Renal cortex interstitium (tissue), 11 donors: ENCODE measurements around the gene GRID1. TPM values are rescaled to one million over a fixed set of nuclear protein-coding genes. Genes with fewer than 3 reads are reported as not detected.
"Not testable (repeated sequence)": the region's sequence is repeated elsewhere in the genome, so short reads cannot be mapped to it uniquely, and the experiment has no call there.

Source experiments
- DNase-seq, 11 donors: peaks; one replicate each; pipeline ENCODE4 v3.0.0-alpha.2; 2013; ENCODE audit warnings: low read depth in 9 of 11, low spot score in 4 of 11; ENCODE audit errors: extremely low read depth in 1 of 11
- polyA plus RNA-seq, 3 donors: library from polyadenylated mRNA; unstranded; fragments of 120-200 nt; gene quantifications; one replicate each; pipeline ENCODE4 v1.2.1, GENCODE V29; 2013; ENCODE audit not compliant: insufficient read length in 3 of 3

The GRID1 gene
- polyA plus RNA-seq, 3 donors, result 1.6 to 1.8 (median 1.6) TPM

GRCh38 chr10:86034710-86035109 is 331.9 kb downstream of the GRID1 start:
- no peak for DNase-seq

GRCh38 chr10:86033581-86033980 is 333.0 kb downstream of the GRID1 start:
- DNase-seq, result no peak

- not testable (repeated sequence) for DNase-seq
These were observed 334.5 kb downstream of the GRID1 start for GRCh38 chr10:86032087-86032486.

- DNase-seq, result no peak
These were observed 336.3 kb downstream of the GRID1 start for GRCh38 chr10:86030312-86030711.

- no peak for DNase-seq
These were observed 339.2 kb downstream of the GRID1 start for GRCh38 chr10:86027346-86027745.

GRCh38 chr10:86025509-86025908 is 341.1 kb downstream of the GRID1 start:
- no peak for DNase-seq

- DNase-seq, result no peak
These were observed 342.1 kb downstream of the GRID1 start for GRCh38 chr10:86024281-86025041.

DNA sequence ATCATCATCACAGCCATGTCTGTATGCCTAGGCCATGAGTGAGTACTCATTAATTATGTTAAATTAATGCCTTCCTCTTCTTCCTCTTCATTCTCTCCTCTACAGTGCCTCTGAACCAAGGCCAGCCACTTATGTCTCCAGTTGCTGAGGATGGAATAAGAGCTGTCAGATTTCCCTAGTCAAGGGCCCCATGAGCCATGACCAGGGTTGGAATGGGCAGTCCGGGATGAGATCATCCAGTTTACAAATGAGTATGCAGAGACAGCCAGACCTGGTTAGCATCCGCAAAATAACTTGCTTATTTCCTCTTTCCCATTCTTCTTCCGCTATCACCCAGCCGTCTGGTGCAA is 342.7 kb downstream of the GRID1 start:
- no peak for DNase-seq

GRCh38 chr10:86023336-86023735 is 343.3 kb downstream of the GRID1 start:
- DNase-seq, result no peak

DNA sequence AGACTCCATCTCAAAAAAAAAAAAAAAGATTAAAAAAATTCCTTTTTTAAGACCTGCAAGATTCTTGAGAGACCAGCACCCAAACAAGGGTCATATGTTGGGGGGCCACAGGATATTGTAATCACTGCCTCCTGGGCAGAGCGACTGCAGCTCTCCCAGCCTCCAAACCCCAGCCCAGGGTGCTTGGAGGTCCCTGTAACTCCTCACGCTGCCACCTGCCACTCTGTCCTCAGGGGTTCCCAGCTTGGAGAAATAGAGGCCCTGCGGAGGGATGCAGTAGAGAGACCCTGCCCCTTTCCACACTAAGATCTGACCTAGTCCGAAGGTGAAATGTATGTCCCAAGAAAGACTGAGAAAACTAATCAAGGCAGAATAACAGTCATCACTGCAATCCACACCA is 343.7 kb downstream of the GRID1 start:
- no peak for DNase-seq

GRCh38 chr10:86020134-86020533 is 346.5 kb downstream of the GRID1 start:
- no peak for DNase-seq

DNA sequence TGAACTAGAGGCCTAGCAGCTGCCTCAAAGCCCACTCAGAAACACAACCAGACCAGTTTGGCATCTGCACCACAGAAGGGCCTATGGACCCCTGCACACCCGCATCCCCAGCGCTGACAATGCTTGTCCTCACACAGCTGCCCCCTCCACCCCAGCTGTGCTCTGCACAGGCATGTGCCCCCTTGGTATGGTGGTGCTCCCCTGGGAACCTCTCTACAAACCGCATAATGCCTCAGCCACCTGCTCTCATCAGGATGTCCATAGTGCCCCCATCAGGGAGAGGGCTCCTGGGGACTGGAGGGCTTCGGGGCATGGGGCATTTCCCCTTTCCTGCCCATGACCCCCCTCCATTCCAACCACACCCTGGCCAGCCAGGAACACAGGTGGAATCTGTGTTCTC is 347.5 kb downstream of the GRID1 start:
- no peak for DNase-seq

- no peak for DNase-seq
These were observed 347.9 kb downstream of the GRID1 start for GRCh38 chr10:86018735-86019058.

DNA sequence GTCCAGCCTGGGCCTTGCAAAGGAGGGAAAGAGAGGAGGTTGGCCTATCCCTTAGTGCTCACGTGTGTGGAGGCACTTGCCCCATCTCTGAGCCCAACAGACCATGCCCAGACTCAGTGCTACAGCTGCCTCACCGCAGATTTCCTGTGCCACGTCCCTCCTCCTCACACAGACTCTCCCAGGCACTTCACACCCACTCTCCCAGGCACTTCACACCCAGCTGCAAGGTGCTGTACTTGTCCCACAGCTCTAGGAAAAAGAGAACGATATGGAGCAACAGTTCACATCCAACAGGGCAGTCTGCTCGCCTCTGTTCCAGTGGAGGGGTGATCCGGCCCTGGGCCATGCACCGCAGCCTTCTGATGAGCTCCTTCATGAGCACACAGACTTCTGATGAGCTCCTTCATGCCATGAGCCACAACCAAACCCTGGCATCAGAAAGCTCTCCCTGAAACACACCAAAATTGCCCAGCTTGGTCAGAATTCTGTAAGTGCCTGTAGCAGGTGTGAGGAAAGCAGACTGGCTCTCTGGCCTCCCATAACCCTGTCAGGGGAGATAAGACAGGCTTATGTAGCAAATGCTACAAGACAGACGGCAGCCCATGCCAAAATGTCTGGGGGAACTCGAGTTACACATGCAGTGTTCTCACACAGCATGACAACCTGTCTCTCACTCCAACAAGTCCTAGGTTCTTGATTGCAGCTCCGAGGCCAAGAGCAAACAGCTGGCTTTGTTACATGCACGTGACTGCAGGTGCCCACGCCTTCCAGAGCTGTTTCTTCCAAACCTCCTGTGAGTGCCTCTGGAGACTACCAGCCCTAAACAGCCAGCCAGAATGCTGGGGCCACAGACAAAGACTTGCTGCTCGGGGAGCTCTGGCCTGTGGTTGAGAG is 348.5 kb downstream of the GRID1 start:
- DNase-seq, result no peak

DNA sequence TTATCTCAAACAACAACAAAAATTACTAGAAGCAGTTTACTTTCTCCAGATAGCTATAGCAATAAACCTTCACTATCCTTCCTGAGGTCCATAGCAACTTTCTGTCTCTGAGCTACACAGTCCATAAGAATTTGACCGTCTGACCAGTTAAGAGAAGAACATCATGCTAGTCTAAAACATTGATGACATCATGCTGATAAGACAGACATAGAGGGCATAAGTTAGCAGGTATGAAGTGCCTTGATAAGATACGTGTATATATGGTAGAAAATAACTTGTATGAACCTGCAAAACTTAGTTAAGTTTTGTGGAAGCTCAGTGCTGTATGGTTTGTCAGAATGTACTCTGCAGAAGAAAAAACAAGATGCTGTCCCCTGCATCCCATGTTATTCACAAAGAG is 353.0 kb downstream of the GRID1 start:
- DNase-seq, result no peak

DNA sequence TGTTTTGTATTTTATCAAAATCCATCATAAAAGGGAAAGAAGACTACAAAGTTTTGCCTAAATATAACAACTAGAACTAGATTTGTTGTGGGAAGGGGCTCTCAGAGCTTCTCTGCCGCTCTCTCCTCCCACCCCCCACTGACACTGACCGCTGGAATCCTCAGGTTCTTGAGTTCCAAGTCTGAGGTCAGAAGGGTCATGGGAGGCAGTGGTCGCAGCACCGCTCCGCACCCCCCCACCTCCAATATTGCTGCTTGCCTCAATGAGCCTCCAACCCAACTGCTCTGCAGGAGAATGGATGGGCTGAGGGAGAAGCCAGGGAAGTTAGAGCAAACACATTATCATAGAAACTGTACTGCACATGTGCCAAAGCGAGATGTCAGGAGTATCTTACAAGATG is 359.4 kb downstream of the GRID1 start:
- no peak for DNase-seq

- DNase-seq, result no peak
These were observed 362.3 kb downstream of the GRID1 start for GRCh38 chr10:86004337-86004736.

DNA sequence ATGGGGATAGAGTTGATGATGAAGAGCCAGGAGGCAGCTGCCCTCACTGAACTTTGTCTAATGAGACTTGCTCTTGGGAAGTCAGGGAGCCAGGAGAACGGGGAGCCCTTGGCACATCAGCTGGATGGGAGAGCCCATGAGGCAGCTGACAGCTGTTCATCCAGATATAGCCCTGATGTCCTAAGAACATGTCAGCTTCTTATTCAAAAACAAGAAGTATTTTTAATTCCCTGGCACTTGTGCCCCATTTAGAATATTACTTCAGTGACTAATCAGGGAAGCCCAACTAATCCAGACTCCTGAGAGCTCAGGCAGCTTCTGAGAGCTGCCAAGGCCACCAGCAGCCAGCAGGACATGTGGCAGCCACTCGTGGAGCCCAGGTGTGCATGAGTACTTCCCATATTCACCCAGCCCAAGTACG is 363.4 kb downstream of the GRID1 start:
- DNase-seq, result no peak

DNA sequence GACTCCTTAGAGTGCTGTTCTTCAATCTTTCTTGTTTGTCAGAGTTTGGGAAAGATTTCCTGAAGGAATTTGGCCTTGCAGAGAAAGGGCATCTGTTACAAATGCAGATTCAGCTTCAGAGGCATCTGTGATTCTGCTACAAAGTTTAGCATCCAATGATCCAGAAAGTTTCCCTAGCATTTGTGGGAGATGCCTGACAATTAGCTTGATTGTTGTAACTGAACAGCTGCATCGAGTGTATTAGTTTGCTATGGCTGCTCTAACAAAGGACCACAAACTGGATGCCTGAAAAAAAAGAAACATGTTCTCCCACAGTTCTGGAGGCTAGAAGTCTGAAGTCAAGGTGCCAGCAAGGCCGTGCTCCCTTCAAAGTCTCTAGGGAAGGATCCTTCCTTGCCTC is 365.1 kb downstream of the GRID1 start:
- no peak for DNase-seq

GRCh38 chr10:85997544-85997943 is 369.1 kb downstream of the GRID1 start:
- DNase-seq, result no peak

DNA sequence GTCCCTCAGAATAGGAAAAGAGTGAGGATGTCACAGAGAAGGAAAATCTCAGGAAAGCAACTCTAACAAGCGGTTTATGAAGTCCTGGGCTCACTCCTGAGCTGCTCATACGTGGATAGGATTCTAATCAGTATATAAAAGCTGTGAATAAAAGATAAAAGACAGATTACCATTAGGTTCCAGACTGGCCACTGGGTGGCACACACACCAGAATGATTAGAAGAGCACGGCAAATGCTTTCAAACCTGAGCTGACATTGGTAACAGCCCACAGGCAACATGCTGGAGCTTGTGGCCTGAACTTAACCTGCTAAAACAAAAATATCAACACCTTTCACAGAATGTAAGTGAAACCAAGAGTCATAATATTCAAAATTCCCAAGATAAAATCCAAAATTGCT is 370.8 kb downstream of the GRID1 start:
- peak in 4 of 11 donors; percentile 5 to 6 (median 6) for DNase-seq
